GM13976 (cell line): ENCODE data around the gene SUSD1.
"Not testable (repeated sequence)": the region's sequence is repeated elsewhere in the genome, so short reads cannot be mapped to it uniquely, and the experiment has no call there.

Experiments used
- DNase-seq: peaks from one replicate; pipeline ENCODE4 v3.0.0; 2012; ENCODE audit warnings: low spot score
- in situ Hi-C: fragments of 300-500 bp; cut with MboI; formaldehyde crosslinking; loops from one replicate; pipeline ENCODE4 v1.12.0; 2022; ENCODE audit warnings: low sequenced_read_pairs, mixed read lengths, inconsistent platforms; ENCODE audit not compliant: unreplicated experiment
- TF ChIP-seq, protein P1 (sequence below): IDR thresholded peaks from 2 replicates; pipeline ENCODE4 v1.5.1; 2012; ENCODE audit warnings: borderline replicate concordance, mild to moderate bottlenecking; ENCODE audit not compliant: insufficient read depth; ENCODE audit errors: extremely low read depth, missing control alignments, control extremely low read depth

Gene SUSD1

DNA sequence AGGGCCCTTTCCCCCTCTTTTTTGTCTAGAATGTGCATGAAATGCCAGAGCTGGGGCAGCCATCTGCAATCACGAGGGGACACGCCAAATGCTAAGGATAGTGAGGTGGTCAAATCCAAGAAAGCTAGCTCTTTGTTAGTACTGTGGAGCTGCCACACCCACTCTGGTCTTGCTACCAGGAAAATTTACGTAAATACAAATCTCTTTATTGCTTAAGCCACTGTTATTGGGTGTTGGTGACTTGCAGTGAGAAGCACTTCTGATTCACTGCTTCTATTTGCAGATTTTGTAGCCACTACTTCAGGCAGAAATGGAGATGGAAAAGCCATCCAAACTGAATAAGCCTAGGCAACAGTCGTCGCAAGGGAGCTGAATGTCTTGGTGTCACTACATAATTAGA, 25.6 kb upstream of the SUSD1 start:
- in situ Hi-C loops = no loop called here
- TF ChIP-seq, protein P1, sequence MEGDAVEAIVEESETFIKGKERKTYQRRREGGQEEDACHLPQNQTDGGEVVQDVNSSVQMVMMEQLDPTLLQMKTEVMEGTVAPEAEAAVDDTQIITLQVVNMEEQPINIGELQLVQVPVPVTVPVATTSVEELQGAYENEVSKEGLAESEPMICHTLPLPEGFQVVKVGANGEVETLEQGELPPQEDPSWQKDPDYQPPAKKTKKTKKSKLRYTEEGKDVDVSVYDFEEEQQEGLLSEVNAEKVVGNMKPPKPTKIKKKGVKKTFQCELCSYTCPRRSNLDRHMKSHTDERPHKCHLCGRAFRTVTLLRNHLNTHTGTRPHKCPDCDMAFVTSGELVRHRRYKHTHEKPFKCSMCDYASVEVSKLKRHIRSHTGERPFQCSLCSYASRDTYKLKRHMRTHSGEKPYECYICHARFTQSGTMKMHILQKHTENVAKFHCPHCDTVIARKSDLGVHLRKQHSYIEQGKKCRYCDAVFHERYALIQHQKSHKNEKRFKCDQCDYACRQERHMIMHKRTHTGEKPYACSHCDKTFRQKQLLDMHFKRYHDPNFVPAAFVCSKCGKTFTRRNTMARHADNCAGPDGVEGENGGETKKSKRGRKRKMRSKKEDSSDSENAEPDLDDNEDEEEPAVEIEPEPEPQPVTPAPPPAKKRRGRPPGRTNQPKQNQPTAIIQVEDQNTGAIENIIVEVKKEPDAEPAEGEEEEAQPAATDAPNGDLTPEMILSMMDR = no peak
- DNase-seq = no peak

DNA sequence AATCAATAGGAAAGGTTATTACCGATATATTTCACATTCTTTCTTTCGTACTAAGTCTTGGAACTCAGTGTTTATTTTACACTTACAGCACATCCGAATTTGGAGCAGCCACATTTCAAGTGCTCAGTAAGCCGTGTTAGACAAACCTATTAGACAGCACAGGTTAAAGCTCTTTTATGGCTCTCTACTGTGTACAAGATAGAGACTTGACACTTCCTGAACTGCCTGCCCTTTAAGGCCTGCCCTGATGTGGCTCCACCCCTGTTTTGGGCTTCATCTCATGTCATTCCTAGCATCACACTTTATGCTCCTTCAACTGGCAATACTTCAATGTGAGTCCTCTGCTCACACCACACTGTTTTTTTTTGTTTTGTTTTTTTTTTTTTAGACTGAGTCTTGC, 23.5 kb upstream of the SUSD1 start:
- TF ChIP-seq, protein P1 = no peak
- in situ Hi-C loops = no loop called here
- no peak for DNase-seq

DNA sequence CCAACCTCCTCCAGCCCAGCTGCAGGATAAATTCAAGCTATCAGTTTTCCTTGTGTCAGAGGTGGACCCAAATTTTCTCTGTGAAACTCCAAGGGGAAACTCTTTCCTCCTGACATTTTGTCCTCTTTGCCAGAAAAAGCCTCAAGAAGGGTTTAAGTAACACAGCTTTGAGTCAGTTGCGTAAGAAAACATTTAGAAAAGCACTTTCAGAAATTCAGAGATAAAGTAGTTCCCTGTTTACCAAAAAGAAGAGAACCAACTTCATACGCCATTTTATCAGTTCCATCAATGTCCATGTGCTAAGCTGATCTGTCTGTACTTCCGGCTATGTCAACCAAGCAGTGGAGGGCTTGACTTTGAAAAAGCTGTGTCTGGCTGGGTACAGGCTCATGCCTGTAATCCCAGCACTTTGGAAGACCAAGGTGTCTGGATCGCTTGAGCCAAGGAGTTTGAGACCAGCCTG, 19.9 kb upstream of the SUSD1 start:
- in situ Hi-C loops = no loop called here
- no peak for DNase-seq
- TF ChIP-seq, protein P1 = no peak

DNA sequence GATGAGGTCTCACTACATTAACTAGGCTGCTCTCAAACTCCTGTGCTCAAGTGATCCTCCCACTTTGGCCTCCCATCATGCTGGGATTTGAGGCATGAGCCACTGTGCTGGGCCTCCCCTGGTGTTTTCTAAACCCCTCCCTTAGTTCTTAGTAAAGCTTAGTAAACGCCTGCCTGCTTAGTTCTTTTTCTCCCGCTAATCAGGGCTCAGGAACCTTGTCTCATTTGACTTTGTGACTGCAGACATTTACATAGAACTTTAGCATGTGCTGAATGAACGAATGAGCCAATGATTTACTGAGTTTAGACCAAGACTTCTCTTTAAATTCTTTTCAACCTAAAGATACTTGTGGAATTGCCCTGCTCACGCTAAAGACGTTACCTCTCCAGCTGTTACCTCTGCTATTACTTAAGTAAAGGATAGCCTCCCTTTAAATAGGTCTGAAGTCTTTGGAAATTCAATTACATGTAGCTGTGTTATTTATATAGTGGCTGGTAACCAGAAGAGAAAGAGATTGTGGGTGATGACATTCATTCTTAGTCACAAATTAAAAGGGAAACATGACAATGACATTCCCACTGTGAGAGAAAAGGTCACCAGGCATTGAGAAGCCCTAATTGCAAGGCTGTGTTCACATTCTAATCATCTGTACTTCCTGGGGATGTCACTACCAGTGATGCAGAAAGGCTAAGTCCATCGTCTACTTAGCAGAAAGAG, 18.6 kb upstream of the SUSD1 start:
- no peak for DNase-seq
- TF ChIP-seq, protein P1 = no peak

DNA sequence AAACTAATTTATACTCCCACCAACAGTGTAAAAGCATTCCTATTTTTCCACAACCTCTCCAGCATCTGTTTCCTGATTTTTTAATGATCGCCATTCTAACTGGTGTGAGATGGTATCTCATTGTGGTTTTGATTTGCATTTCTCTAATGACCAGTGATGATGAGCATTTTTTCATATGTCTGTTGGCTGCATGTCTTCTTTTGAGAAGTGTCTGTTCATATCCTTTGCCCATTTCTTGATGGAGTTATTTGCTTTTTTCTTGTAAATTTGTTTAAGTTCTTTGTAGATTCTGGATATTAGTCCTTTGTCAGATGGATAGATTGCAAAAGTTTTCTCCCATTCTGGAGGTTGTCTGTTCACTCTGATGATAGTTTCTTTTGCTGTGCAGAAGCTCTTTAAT, 15.2 kb upstream of the SUSD1 start:
- DNase-seq, in situ Hi-C loops: not testable (repeated sequence)

More for the DNA sequence above, 18.6 kb upstream of the SUSD1 start:
- in situ Hi-C loops = no loop called here

DNA sequence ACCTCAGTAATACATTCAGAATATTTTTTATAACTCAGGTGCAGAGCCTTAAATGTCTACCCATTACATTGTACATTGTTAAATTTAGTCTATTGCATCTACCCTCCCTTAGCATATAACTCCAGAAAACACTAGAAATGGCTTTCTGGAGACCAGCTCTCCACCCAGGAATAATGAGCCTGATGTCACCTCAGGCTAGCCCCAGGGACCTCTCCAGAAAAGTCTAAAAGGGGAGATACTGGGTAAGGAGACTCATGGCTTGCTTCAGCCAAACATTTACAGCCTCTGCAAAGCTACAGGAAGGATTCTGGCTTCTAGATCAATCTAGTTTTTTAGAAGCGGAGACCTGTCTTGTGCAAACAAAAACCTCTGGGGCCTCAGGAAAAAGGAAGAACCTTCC, 13.8 kb upstream of the SUSD1 start:
- TF ChIP-seq, protein P1 = no peak
- DNase-seq = no peak
- in situ Hi-C loops = no loop called here

DNA sequence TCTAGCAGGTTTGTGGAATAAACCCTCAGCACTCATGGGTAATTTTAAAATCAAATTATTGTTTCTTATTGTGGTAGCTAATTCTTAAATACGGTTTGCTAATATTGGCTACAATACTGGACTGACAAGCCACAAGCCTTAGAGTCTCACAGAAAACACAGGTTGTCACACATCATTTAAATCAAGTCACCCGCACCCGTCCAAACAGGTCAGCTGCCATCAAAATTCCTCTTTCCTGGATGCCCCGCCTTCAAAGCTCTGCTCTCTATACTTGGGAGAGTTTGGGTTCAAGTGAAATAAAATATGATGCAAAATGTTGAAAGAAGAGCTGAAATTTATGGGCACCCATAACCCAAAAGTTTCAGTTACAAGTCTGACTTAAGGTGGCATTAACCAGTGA, 12.3 kb upstream of the SUSD1 start:
- TF ChIP-seq, protein P1 = no peak
- in situ Hi-C loops = no loop called here
- DNase-seq = no peak
